HG02852 (cell line): ENCODE data around the gene XYLT1.

ENCODE experiments used
- ATAC-seq: cut with Tn5 transposase; IDR thresholded peaks from one replicate; pipeline ENCODE4 v1.9.1; 2021; ENCODE audit warnings: mild to moderate bottlenecking, moderate library complexity; ENCODE audit not compliant: unreplicated experiment

XYLT1 gene

GRCh38 chr16:17404941-17405689, 65.6 kb downstream of the XYLT1 start:
- no peak for ATAC-seq

- ATAC-seq: no peak
Observed at GRCh38 chr16:17403859-17404545, 66.8 kb downstream of the XYLT1 start.

GRCh38 chr16:17403156-17403809, 67.5 kb downstream of the XYLT1 start:
- ATAC-seq: no peak

GRCh38 chr16:17397499-17397891, 73.3 kb downstream of the XYLT1 start:
- no peak for ATAC-seq

GRCh38 chr16:17396762-17397498, 73.8 kb downstream of the XYLT1 start:
- ATAC-seq: no peak

- ATAC-seq: no peak
Observed at GRCh38 chr16:17395849-17396480, 74.8 kb downstream of the XYLT1 start.

GRCh38 chr16:17392857-17393692, 77.7 kb downstream of the XYLT1 start:
- no peak for ATAC-seq

GRCh38 chr16:17392127-17392856, 78.5 kb downstream of the XYLT1 start:
- ATAC-seq: no peak

GRCh38 chr16:17391715-17392114, 79.0 kb downstream of the XYLT1 start:
- ATAC-seq: no peak

GRCh38 chr16:17389384-17389783, 81.4 kb downstream of the XYLT1 start:
- ATAC-seq: no peak

GRCh38 chr16:17387256-17387655, 83.5 kb downstream of the XYLT1 start:
- no peak for ATAC-seq

GRCh38 chr16:17386229-17386628, 84.5 kb downstream of the XYLT1 start:
- ATAC-seq: no peak

GRCh38 chr16:17384471-17384870, 86.3 kb downstream of the XYLT1 start:
- no peak for ATAC-seq

GRCh38 chr16:17382949-17383863, 87.6 kb downstream of the XYLT1 start:
- no peak for ATAC-seq

- ATAC-seq: no peak
Observed at GRCh38 chr16:17382514-17382913, 88.2 kb downstream of the XYLT1 start.

GRCh38 chr16:17381784-17382183, 89.0 kb downstream of the XYLT1 start:
- no peak for ATAC-seq

- no peak for ATAC-seq
Observed at GRCh38 chr16:17380613-17381012, 90.1 kb downstream of the XYLT1 start.

GRCh38 chr16:17379121-17379571, 91.6 kb downstream of the XYLT1 start:
- no peak for ATAC-seq
